OCI-LY1 (cell line): ENCODE data around the gene RNF144A.

Source experiments
- H2AFZ ChIP-seq: fragments of 200-600 bp; sonication (generic), shearing (Covaris generic); 2 replicates; pipeline ENCODE4 v1.6.0; 2014; ENCODE audit warnings: antibody characterized with exemption, mild to moderate bottlenecking, low read length
- H3F3A ChIP-seq: fragments of 200-600 bp; sonication (generic), shearing (Covaris generic); 2 replicates; pipeline ENCODE4 v1.6.0; 2014; ENCODE audit warnings: mild to moderate bottlenecking, antibody characterized with exemption, low read length, moderate library complexity; ENCODE audit not compliant: insufficient read depth
- H3K27ac ChIP-seq: fragments of 200-600 bp; sonication (generic); 2 replicates; pipeline ENCODE4 v1.5.1; 2014; ENCODE audit warnings: low read length, mixed run types, mild to moderate bottlenecking, low read depth; ENCODE audit not compliant: poor library complexity, severe bottlenecking
- H3K27me3 ChIP-seq: fragments of 200-600 bp; sonication (generic); 2 replicates; pipeline ENCODE4 v1.6.0; 2014; ENCODE audit warnings: antibody characterized with exemption, mild to moderate bottlenecking, low read length, moderate library complexity; ENCODE audit not compliant: insufficient read depth
- H3K36me3 ChIP-seq: fragments of 200-600 bp; sonication (generic); 2 replicates; pipeline ENCODE4 v1.6.1; 2014; ENCODE audit warnings: mild to moderate bottlenecking, antibody characterized with exemption, low read length, moderate library complexity, mixed read lengths; ENCODE audit not compliant: insufficient read depth
- H3K4me1 ChIP-seq: fragments of 200-600 bp; sonication (generic); 2 replicates; pipeline ENCODE4 v1.5.1; 2014; ENCODE audit warnings: mild to moderate bottlenecking, low read length, moderate library complexity; ENCODE audit not compliant: insufficient read depth, severe bottlenecking
- H3K4me2 ChIP-seq: fragments of 200-600 bp; sonication (generic), shearing (Covaris generic); 2 replicates; pipeline ENCODE4 v1.6.1; 2014; ENCODE audit warnings: low read length
- H3K4me3 ChIP-seq: fragments of 200-600 bp; sonication (generic); 2 replicates; pipeline ENCODE4 v1.5.1; 2014; ENCODE audit warnings: low read length, low read depth, mild to moderate bottlenecking, mixed read lengths; ENCODE audit not compliant: poor library complexity, severe bottlenecking
- H3K79me2 ChIP-seq: fragments of 200-600 bp; shearing (Covaris generic); 2 replicates; pipeline ENCODE4 v1.6.1; 2016; ENCODE audit warnings: mixed run types, low read length, mixed read lengths; ENCODE audit not compliant: insufficient read depth
- H3K9ac ChIP-seq: fragments of 200-600 bp; sonication (generic), shearing (Covaris generic); 2 replicates; pipeline ENCODE4 v1.6.1; 2014; ENCODE audit warnings: mild to moderate bottlenecking, low read length, mixed read lengths
- H3K9me2 ChIP-seq: fragments of 200-600 bp; sonication (generic), shearing (Covaris generic); 2 replicates; pipeline ENCODE4 v1.6.1; 2014; ENCODE audit warnings: low read depth, mild to moderate bottlenecking, low read length, mixed read lengths
- H3K9me3 ChIP-seq: fragments of 200-600 bp; shearing (Covaris generic); 2 replicates; pipeline ENCODE4 v1.6.1; 2014; ENCODE audit warnings: low read length, mixed read lengths
- H4K20me1 ChIP-seq: fragments of 200-600 bp; sonication (generic), shearing (Covaris generic); 2 replicates; pipeline ENCODE4 v1.6.0; 2016; ENCODE audit warnings: mild to moderate bottlenecking, low read length; ENCODE audit not compliant: insufficient read depth
- EZH2 ChIP-seq: fragments of 200-600 bp; sonication (generic), shearing (Covaris generic); IDR thresholded peaks from 2 replicates; pipeline ENCODE4 v1.8.0; 2017; ENCODE audit warnings: borderline replicate concordance, mixed run types, mild to moderate bottlenecking, antibody characterized with exemption, low read length, moderate library complexity, mixed read lengths
- TF ChIP-seq, protein P1 (sequence below): fragments of 200-600 bp; sonication (generic), shearing (Covaris generic); IDR thresholded peaks from 2 replicates; pipeline ENCODE4 v1.5.1; 2017; ENCODE audit warnings: mild to moderate bottlenecking, antibody characterized with exemption, low read length, moderate library complexity, mixed read lengths

The RNF144A gene

DNA sequence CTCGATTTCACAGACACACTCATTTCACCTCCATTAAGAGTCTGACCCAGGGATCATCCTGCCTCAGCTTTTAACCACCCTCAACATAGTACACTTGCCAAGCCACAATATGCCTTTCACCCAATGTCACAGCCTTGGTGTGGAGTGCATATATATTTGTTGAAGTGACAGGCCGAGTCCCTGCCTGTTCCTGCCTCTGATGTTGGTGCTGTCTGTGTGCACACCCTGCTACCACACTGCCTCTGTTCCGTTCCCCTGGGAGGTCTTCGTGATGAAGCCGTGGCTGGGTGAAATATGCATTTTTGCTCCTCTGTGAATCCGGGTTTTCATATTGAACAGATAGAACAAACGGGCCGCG, 90.3 kb downstream of the RNF144A start:
- no peak overlapping the region for H3K4me2 ChIP-seq
- H3K79me2 ChIP-seq, result no peaks in the 10 kb centered on the region
- no peaks in the 10 kb centered on the region for H4K20me1 ChIP-seq
- no peaks in the 10 kb centered on the region for H3K9me2 ChIP-seq
- H3K9ac ChIP-seq, result no peak overlapping the region
- no peaks in the 10 kb centered on the region for H3K36me3 ChIP-seq
- TF ChIP-seq, protein P1, sequence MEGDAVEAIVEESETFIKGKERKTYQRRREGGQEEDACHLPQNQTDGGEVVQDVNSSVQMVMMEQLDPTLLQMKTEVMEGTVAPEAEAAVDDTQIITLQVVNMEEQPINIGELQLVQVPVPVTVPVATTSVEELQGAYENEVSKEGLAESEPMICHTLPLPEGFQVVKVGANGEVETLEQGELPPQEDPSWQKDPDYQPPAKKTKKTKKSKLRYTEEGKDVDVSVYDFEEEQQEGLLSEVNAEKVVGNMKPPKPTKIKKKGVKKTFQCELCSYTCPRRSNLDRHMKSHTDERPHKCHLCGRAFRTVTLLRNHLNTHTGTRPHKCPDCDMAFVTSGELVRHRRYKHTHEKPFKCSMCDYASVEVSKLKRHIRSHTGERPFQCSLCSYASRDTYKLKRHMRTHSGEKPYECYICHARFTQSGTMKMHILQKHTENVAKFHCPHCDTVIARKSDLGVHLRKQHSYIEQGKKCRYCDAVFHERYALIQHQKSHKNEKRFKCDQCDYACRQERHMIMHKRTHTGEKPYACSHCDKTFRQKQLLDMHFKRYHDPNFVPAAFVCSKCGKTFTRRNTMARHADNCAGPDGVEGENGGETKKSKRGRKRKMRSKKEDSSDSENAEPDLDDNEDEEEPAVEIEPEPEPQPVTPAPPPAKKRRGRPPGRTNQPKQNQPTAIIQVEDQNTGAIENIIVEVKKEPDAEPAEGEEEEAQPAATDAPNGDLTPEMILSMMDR, result no peak
- no peak for TF ChIP-seq EZH2
- no peak overlapping the region for H3K4me3 ChIP-seq
- no peak overlapping the region for H2AFZ ChIP-seq
- H3K9me3 ChIP-seq, result no peaks in the 10 kb centered on the region
- H3F3A ChIP-seq, result no peaks in the 10 kb centered on the region
- H3K4me1 ChIP-seq, result no peaks in the 10 kb centered on the region
- no peaks in the 10 kb centered on the region for H3K27me3 ChIP-seq
- H3K27ac ChIP-seq, result no peak overlapping the region

- H3K4me1 ChIP-seq, result no peaks in the 10 kb centered on the region
- no peak overlapping the region for H3K27ac ChIP-seq
Measured at GRCh38 chr2:7007846-7008741, 90.9 kb downstream of the RNF144A start.

DNA sequence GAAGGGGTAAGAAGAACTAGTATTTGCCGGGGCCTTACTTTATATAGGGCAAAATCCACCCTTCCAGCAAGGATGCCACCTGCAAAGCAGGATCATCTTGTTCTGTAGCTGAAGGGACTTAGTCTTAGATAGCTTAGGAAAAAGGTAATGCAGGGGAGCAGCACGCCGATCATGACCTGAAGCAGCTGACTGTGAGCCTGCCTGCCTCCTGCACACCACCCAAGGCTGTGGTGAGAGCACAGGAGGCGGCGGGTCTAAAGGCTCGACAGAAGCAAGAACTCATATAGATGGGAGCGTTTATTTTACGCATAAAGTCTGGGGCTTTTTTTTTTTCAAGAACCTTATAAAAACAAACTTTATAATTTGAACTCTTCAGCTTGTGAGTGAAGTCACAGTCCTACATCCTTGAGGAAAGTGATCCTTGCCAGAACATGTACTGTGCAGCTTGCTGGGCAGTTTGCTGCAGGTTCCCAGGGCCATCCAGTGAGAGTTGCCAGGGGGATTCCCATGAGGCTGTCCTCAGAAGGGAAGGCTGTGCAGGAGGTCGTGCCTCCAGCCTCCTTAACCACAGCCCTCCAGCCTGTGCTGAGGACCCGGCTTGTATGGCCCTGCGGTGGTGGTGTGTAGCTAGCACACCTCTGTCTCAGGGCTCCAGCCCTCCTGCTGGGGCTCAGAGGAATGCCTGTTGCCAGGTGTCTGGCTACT, 92.1 kb downstream of the RNF144A start:
- H3K9ac ChIP-seq, result no peak overlapping the region
- no peak overlapping the region for H3K4me3 ChIP-seq
- no peaks in the 10 kb centered on the region for H3K9me3 ChIP-seq
- H3K4me2 ChIP-seq, result no peak overlapping the region
- H3K9me2 ChIP-seq, result no peaks in the 10 kb centered on the region
- no peaks in the 10 kb centered on the region for H3K79me2 ChIP-seq
- H3K27ac ChIP-seq, result no peak overlapping the region
- no peaks in the 10 kb centered on the region for H3K36me3 ChIP-seq
- no peaks in the 10 kb centered on the region for H3K4me1 ChIP-seq
- no peaks in the 10 kb centered on the region for H4K20me1 ChIP-seq
- no peak for TF ChIP-seq EZH2
- TF ChIP-seq, protein P1, result no peak
- H2AFZ ChIP-seq, result no peak overlapping the region
- H3F3A ChIP-seq, result no peaks in the 10 kb centered on the region
- H3K27me3 ChIP-seq, result no peaks in the 10 kb centered on the region

More at GRCh38 chr2:7007846-7008741, 90.9 kb downstream of the RNF144A start:
- no peaks in the 10 kb centered on the region for H4K20me1 ChIP-seq
- H3K79me2 ChIP-seq, result no peaks in the 10 kb centered on the region
- no peaks in the 10 kb centered on the region for H3K36me3 ChIP-seq
- H3F3A ChIP-seq, result no peaks in the 10 kb centered on the region
- TF ChIP-seq, protein P1, result no peak
- no peak for TF ChIP-seq EZH2
- no peak overlapping the region for H2AFZ ChIP-seq
- H3K4me3 ChIP-seq, result no peak overlapping the region
- H3K4me2 ChIP-seq, result no peak overlapping the region
- H3K9me3 ChIP-seq, result no peaks in the 10 kb centered on the region
- H3K27me3 ChIP-seq, result no peaks in the 10 kb centered on the region
- H3K9ac ChIP-seq, result no peak overlapping the region
- no peaks in the 10 kb centered on the region for H3K9me2 ChIP-seq
